Ascending aorta (tissue), 2 donors: ENCODE measurements around the gene SHANK1. TPM values are rescaled to one million over a fixed set of nuclear protein-coding genes. Genes with fewer than 3 reads are reported as not detected.

Experiments
- DNase-seq, 2 donors: peaks; one replicate each; pipeline ENCODE4 v3.0.0-alpha.2; 2019; ENCODE audit warnings: low spot score in 2 of 2
- H3K27ac ChIP-seq, 2 donors: fragments of 200-600 bp; sonication (generic); one replicate each; pipeline ENCODE4 v1.5.1; 2016 to 2017; ENCODE audit warnings: mild to moderate bottlenecking in 1 of 2
- H3K27me3 ChIP-seq: fragments of 200-600 bp; sonication (generic); one replicate; pipeline ENCODE4 v1.5.1; 2017
- H3K36me3 ChIP-seq, 2 donors: fragments of 200-600 bp; sonication (generic); one replicate each; pipeline ENCODE4 v1.5.1; 2016
- H3K4me1 ChIP-seq, 2 donors: fragments of 200-600 bp; sonication (generic); one replicate each; pipeline ENCODE4 v1.5.1; 2016 to 2017; ENCODE audit warnings: mild to moderate bottlenecking in 1 of 2
- H3K4me3 ChIP-seq, 2 donors: fragments of 200-600 bp; sonication (generic); one replicate each; pipeline ENCODE4 v1.5.1; 2016 to 2017; ENCODE audit warnings: mild to moderate bottlenecking in 1 of 2
- H3K9me3 ChIP-seq, 2 donors: fragments of 200-600 bp; sonication (generic); one replicate each; pipeline ENCODE4 v1.5.1; 2016
- intact Hi-C: fragments of 100-400 bp; cut with DNase I; formaldehyde crosslinking; loops from one replicate; pipeline ENCODE4 v1.15.1; 2023
- total RNA-seq: library from RNA; depleted of rRNA; stranded (reverse); fragments of >200 nt; gene quantifications from one replicate; pipeline ENCODE4 v1.1.0, GENCODE V29; 2016
- TF ChIP-seq, protein P1 (sequence below), 3 experiments: fragments of 200-600 bp in 2 of 3; fragments of 450-650 bp in 1 of 3; sonication (generic) in 2 of 3; IDR thresholded peaks; one replicate each; pipeline ENCODE4 v1.5.1; 2016 to 2019; ENCODE audit warnings: antibody characterized with exemption in 3 of 3, mild to moderate bottlenecking in 1 of 3, moderate library complexity in 1 of 3

Gene SHANK1
- total RNA-seq, 1 donor from 2014 or later, result 1.3 TPM

DNA sequence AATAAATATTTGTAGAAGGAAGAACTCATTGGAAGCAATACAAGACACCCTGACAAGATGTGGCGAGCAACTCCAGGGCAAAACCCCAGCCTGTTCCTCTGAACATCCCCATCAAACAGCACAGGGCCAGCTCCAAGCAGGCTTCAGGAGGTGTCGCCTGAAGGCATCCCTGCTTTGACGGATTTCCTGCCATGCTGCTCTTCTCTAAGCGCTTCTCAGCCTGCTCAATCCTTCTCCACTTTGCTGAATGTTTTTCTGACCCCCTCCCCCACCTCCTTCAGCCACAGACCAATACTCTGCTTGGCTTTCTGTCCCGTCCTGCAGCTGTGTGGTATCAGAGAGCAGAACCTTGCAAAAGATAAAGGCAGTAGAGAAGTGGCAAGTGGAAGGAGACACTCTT lies 42.0 kb downstream of the SHANK1 start:
- intact Hi-C loops, result no loop called here

DNA sequence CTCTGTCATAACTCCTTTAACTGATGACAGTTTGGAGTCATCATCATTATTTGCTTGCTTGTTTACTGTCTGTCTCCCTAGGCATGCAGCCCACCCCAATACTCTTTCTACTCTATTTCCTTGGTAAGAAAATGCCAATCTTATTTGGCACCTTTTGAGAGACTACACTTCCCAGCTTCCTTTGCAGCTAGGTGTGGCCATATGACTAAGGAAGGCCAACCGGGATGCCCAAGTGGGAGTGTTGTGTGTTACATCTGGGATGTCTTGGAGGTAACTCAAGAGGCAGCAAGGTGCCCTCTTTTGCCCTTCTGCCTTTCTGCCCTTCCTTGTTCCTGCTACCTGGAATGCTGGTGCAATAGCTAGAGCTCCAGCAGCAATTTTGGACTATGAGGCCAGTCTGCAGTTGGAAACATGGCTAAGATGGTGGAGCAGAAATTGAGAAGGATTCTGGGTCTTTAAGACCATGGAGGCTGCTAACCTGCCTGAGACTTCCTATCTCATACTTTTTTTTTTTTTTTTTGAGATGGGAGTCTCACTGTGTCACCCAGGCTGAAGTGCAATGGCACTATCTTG lies 42.9 kb downstream of the SHANK1 start:
- TF ChIP-seq, protein P1, sequence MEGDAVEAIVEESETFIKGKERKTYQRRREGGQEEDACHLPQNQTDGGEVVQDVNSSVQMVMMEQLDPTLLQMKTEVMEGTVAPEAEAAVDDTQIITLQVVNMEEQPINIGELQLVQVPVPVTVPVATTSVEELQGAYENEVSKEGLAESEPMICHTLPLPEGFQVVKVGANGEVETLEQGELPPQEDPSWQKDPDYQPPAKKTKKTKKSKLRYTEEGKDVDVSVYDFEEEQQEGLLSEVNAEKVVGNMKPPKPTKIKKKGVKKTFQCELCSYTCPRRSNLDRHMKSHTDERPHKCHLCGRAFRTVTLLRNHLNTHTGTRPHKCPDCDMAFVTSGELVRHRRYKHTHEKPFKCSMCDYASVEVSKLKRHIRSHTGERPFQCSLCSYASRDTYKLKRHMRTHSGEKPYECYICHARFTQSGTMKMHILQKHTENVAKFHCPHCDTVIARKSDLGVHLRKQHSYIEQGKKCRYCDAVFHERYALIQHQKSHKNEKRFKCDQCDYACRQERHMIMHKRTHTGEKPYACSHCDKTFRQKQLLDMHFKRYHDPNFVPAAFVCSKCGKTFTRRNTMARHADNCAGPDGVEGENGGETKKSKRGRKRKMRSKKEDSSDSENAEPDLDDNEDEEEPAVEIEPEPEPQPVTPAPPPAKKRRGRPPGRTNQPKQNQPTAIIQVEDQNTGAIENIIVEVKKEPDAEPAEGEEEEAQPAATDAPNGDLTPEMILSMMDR (IDR thresholded peaks at IDR 0.05), result no peak
- no peak overlapping the region for H3K4me3 ChIP-seq
- H3K36me3 ChIP-seq, result no peaks in the 10 kb centered on the region
- H3K27me3 ChIP-seq, result no peaks in the 10 kb centered on the region
- no peak for DNase-seq
- intact Hi-C loops, result no loop called here
- no peak overlapping the region for H3K27ac ChIP-seq
- no peaks in the 10 kb centered on the region for H3K9me3 ChIP-seq
- H3K4me1 ChIP-seq, result no peaks in the 10 kb centered on the region

More for the DNA sequence above, 42.0 kb downstream of the SHANK1 start:
- Histone ChIP-seq H3K27me3 (no peaks in the 10 kb centered on the region), H3K4me1 (no peaks in the 10 kb centered on the region), H3K4me3 (no peak overlapping the region), H3K36me3 (no peaks in the 10 kb centered on the region), H3K9me3 (no peaks in the 10 kb centered on the region), H3K27ac (no peak overlapping the region)
- TF ChIP-seq, protein P1 (IDR thresholded peaks at IDR 0.05), result no peak
- DNase-seq, result no peak

DNA sequence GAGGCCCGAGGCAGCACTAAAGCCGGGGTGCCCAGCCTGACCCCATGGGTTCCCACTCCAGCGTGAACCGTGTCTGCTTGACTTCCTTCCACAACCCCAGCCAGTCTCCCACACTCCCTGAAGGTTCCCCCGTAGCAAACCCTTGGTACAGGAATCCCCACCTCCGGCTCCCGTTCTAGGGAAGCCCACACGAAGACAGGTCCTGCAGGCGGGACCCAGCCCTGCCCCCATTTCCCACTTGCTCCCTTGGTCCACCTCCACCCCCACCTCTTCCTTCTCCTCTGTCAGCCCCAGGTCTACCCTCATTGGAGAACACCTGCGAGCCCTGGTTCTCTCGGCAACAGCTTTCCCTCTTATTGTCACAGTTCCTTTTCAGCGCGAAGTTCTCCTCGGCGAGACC lies 46.5 kb downstream of the SHANK1 start:
- Histone ChIP-seq H3K27ac (no peak overlapping the region), H3K4me1 (no peaks in the 10 kb centered on the region), H3K36me3 (no peaks in the 10 kb centered on the region), H3K9me3 (no peaks in the 10 kb centered on the region), H3K27me3 (peaks cover 11% of the 10 kb centered on the region), H3K4me3 (no peak overlapping the region)
- TF ChIP-seq, protein P1 (IDR thresholded peaks at IDR 0.05), result no peak
- intact Hi-C loops, result no loop called here
- no peak for DNase-seq

DNA sequence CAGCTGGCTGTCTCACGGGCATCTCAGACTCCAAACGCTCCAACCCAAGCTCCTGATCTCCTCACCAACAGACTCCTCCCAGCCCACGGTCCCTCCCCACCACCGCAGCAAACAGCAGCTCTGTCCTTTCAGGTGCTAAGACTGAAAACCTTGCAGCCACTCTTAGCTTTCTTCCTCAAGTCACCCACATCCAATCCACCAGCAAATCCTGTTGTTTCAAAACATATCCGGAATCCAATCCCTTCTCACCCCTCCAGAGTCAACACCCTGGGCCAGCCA lies 49.6 kb downstream of the SHANK1 start:
- TF ChIP-seq, protein P1 (IDR thresholded peaks at IDR 0.05), result no peak
- Histone ChIP-seq H3K36me3 (no peaks in the 10 kb centered on the region), H3K27ac (no peak overlapping the region), H3K4me3 (no peak overlapping the region), H3K9me3 (no peaks in the 10 kb centered on the region), H3K4me1 (no peaks in the 10 kb centered on the region), H3K27me3 (peaks cover 30% of the 10 kb centered on the region)
- DNase-seq, result no peak
- intact Hi-C loops, result no loop called here

DNA sequence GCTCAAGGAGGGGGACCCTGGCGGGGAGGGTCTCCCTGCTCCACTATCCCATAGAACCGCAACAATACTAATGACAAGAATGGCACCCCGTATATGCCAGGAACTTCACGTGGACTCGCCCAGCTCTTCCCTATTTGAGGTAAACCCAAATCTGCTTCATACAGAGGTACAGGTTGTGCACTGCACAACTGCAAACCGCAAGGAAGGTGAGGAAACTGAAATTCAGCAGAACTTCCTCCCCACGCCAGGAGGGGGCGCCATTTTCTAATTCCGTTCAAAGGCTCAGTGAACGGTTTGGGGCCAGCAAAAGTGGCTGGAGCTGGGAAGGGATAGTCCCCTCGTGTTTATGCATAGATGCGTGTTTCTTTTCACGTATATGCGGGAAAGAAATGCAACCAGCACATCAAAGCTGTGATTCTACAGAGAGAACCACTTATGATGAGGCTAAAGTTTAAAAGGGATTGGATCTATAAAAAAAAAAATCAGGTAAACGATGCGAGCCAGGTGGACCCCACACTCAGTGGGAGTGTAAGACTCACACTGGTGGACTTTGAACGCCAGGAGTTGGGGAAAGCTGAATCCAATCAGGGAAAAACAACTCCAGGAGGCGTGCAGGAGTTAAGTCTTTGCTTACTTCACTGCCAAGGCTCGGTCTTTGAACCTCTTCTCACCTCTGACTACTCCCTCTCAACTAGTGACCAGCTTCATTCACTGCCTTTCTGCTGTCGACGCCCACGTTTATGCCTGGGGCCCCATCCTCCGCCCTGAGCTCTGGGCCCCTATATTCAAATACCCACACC lies 50.1 kb downstream of the SHANK1 start:
- peaks cover 30% of the 10 kb centered on the region for H3K27me3 ChIP-seq
- intact Hi-C loops, result no loop called here
- H3K36me3 ChIP-seq, result no peaks in the 10 kb centered on the region
- no peak overlapping the region for H3K4me3 ChIP-seq
- H3K27ac ChIP-seq, result no peak overlapping the region
- no peaks in the 10 kb centered on the region for H3K4me1 ChIP-seq
- no peak for DNase-seq
- TF ChIP-seq, protein P1 (IDR thresholded peaks at IDR 0.05), result peak; percentile 22 to 58 (median 47)
- H3K9me3 ChIP-seq, result no peaks in the 10 kb centered on the region
